K562 (cell line): ENCODE measurements around the gene CAPZB. TPM values are rescaled to one million over a fixed set of nuclear protein-coding genes. Genes with fewer than 3 reads are reported as not detected.

ENCODE experiments used
- ATAC-seq: fragments of 200-7000 bp; cut with Tn5 transposase; 3 replicates; pipeline ENCODE4 v1.9.1; 2020; ENCODE audit warnings: moderate library complexity
- BruUV-seq: library from RNA; stranded (reverse); fragments of 400-500 nt; replicated peaks from 2 replicates; lab custom pipeline; 2021; lab: Mats Ljungman, UMichigan
- CTCF ChIA-PET: fragments of 300-600 bp; formaldehyde crosslinking; extraction: SDS; loops from one replicate; lab custom pipeline; 2021; ENCODE audit warnings: low intra/inter-chr PET ratio; lab: Yijun Ruan, JAX
- POLR2A ChIA-PET: fragments of 300-600, 350-650 bp; sonication (Branson Sonifier 250); formaldehyde crosslinking; extraction: SDS; loops from one replicate; lab custom pipeline; 2021; ENCODE audit warnings: antibody characterized with exemption, inconsistent platforms; lab: Yijun Ruan, JAX
- DNase-seq, 4 experiments: peaks; one replicate each; pipeline versions ENCODE4 v3.0.0 to v3.0.0-alpha.2; 2011 to 2018; ENCODE audit warnings: low spot score in 3 of 4, mixed read lengths in 3 of 4; ENCODE audit errors: extremely low read depth in 1 of 4
- FAIRE-seq: peaks from 2 replicates; lab custom pipeline; 2011; peaks lifted over from hg19 to GRCh38; lab: Jason Lieb, UNC
- H2AFZ ChIP-seq: 2 replicates; pipeline ENCODE4 v1.6.0; 2011; ENCODE audit warnings: low read depth, low read length, control low read depth, inconsistent platforms
- H3K27ac ChIP-seq: fragments of 200-600 bp; 3 replicates; pipeline ENCODE4 v1.8.0; 2011; ENCODE audit warnings: low read depth, mild to moderate bottlenecking, control low read depth, inconsistent platforms, low read length, moderate library complexity, mixed read lengths; ENCODE audit errors: extremely low read depth
- H3K27me3 ChIP-seq, 2 experiments: fragments of 300-600 bp in 1 of 2; 2 replicates in 1 of 2; 3 replicates in 1 of 2; pipeline versions ENCODE4 v1.6.0 to v1.8.0; 2011; ENCODE audit warnings: inconsistent platforms in 2 of 2, low read length in 2 of 2, mild to moderate bottlenecking in 1 of 2, mixed read lengths in 1 of 2, moderate library complexity in 1 of 2; ENCODE audit not compliant: control insufficient read depth in 2 of 2, insufficient read depth in 2 of 2
- H3K36me3 ChIP-seq: fragments of 300-600 bp; 3 replicates; pipeline ENCODE4 v1.8.0; 2011; ENCODE audit warnings: mild to moderate bottlenecking, low read length, inconsistent platforms; ENCODE audit not compliant: control insufficient read depth, insufficient read depth
- H3K4me1 ChIP-seq, 2 experiments: fragments of 200-600 bp in 1 of 2; replicated peaks in 1 of 2; 2 replicates in 1 of 2; 3 replicates in 1 of 2; pipeline versions ENCODE4 v1.5.1 to v1.8.0; 2011; ENCODE audit warnings: inconsistent platforms in 2 of 2, low read length in 2 of 2, mild to moderate bottlenecking in 1 of 2, mixed read lengths in 1 of 2, moderate library complexity in 1 of 2; ENCODE audit not compliant: control insufficient read depth in 2 of 2, insufficient read depth in 2 of 2
- H3K4me2 ChIP-seq: 2 replicates; pipeline ENCODE4 v1.6.1; 2011; ENCODE audit warnings: low read length, control low read depth, inconsistent platforms, mixed read lengths; ENCODE audit not compliant: insufficient read depth
- H3K4me3 ChIP-seq: fragments of 200-600 bp; sonication (generic), shearing (Covaris generic); 2 replicates; pipeline ENCODE4 v1.5.1; 2016; ENCODE audit warnings: control low read depth, inconsistent platforms
- H3K79me2 ChIP-seq: fragments of 200-600 bp; 3 replicates; pipeline ENCODE4 v1.8.0; 2011; ENCODE audit warnings: low read length, inconsistent platforms; ENCODE audit not compliant: control insufficient read depth, insufficient read depth
- H3K9ac ChIP-seq, 2 experiments: 2 replicates each; pipeline versions ENCODE4 v1.6.0 to v1.6.1; 2011; ENCODE audit warnings: low read depth in 2 of 2, low read length in 2 of 2, control low read depth in 1 of 2, inconsistent platforms in 1 of 2, mild to moderate bottlenecking in 1 of 2, mixed read lengths in 1 of 2; ENCODE audit not compliant: insufficient read depth in 1 of 2
- H3K9me1 ChIP-seq: one replicate; pipeline ENCODE4 v1.6.0; 2011; ENCODE audit warnings: inconsistent platforms, mild to moderate bottlenecking, low read length, moderate library complexity; ENCODE audit not compliant: control insufficient read depth, insufficient read depth
- H3K9me3 ChIP-seq: replicated peaks from 2 replicates; pipeline ENCODE4 v1.5.1; 2011; ENCODE audit warnings: low read depth, low read length, inconsistent platforms; ENCODE audit not compliant: control insufficient read depth, insufficient read depth
- H4K20me1 ChIP-seq: replicated peaks from 2 replicates; pipeline ENCODE4 v1.6.1; 2011; ENCODE audit warnings: low read length, inconsistent platforms, mixed read lengths; ENCODE audit not compliant: control insufficient read depth, insufficient read depth
- BRCA1 ChIP-seq, 2 experiments: fragments of 450-650 bp in 1 of 2; sonication (generic) in 1 of 2; formaldehyde crosslinking in 1 of 2; IDR thresholded peaks; 2 replicates each; pipeline versions ENCODE4 v1.5.0 to v1.6.1; 2017 to 2020; ENCODE audit warnings: mild to moderate bottlenecking in 1 of 2, missing genetic modification reagents in 1 of 2
- DMBX1 ChIP-seq: fragments of 250-450 bp; sonication (Bioruptor Pico); IDR thresholded peaks from 2 replicates; pipeline ENCODE4 v1.8.0; 2022; ENCODE audit warnings: inconsistent platforms, mild to moderate bottlenecking, moderate library complexity, borderline replicate concordance
- E2F1 ChIP-seq: sonication (generic); formaldehyde crosslinking; IDR thresholded peaks from 2 replicates; pipeline ENCODE4 v1.8.1; 2023; ENCODE audit warnings: mild to moderate bottlenecking, missing genetic modification reagents, moderate library complexity
- MED1 ChIP-seq: sonication (generic); formaldehyde crosslinking; IDR thresholded peaks from 2 replicates; pipeline ENCODE4 v1.8.1; 2023; ENCODE audit warnings: missing genetic modification reagents, borderline replicate concordance
- NKRF ChIP-seq: fragments of 450-650 bp; IDR thresholded peaks from 2 replicates; pipeline ENCODE4 v1.6.1; 2016; ENCODE audit warnings: borderline replicate concordance
- PATZ1 ChIP-seq: fragments of 250-450 bp; sonication (Bioruptor Pico); IDR thresholded peaks from 2 replicates; pipeline ENCODE4 v1.5.0; 2020; ENCODE audit warnings: mild to moderate bottlenecking, borderline replicate concordance
- POLR2AphosphoS2 ChIP-seq: IDR thresholded peaks from 2 replicates; pipeline ENCODE4 v1.6.1; 2012; ENCODE audit warnings: low read length, improper control_type of control experiment
- ZBTB1 ChIP-seq: sonication (generic); formaldehyde crosslinking; IDR thresholded peaks from 2 replicates; pipeline ENCODE4 v1.8.1; 2023; ENCODE audit warnings: missing genetic modification reagents, low read depth, mild to moderate bottlenecking, borderline replicate concordance
- ZKSCAN1 ChIP-seq: fragments of 150-350 bp; IDR thresholded peaks from 2 replicates; pipeline ENCODE4 v1.6.1; 2016; ENCODE audit warnings: low read depth, low read length
- ZNF143 ChIP-seq: sonication (generic); formaldehyde crosslinking; IDR thresholded peaks from 2 replicates; pipeline ENCODE4 v1.9.0; 2022; ENCODE audit warnings: mild to moderate bottlenecking, missing genetic modification reagents
- ZSCAN32 ChIP-seq: fragments of 450-650 bp; formaldehyde crosslinking; IDR thresholded peaks from 2 replicates; pipeline ENCODE4 v1.4.0; 2020; ENCODE audit warnings: mild to moderate bottlenecking, moderate library complexity
- WGBS: fragments of 100-300 bp; shearing (Covaris generic); methylation state at CpG from one replicate; pipeline ENCODE4 v1.1.6; 2016; ENCODE audit warnings: low coverage, mixed read lengths; ENCODE audit not compliant: insufficient coverage; ENCODE audit errors: missing lambda C conversion rate; 5-methylcytosine and 5-hydroxymethylcytosine counted together
- in situ Hi-C: fragments of 300-500 bp; cut with MboI; formaldehyde crosslinking; loops from 4 replicates; pipeline ENCODE4 v1.15.0; 2018; ENCODE audit warnings: inconsistent platforms, mixed read lengths
- intact Hi-C: fragments of 100-400 bp; cut with micrococcal nuclease; formaldehyde crosslinking; loops from 2 replicates; pipeline ENCODE4 v1.14.2; 2022
- polyA plus RNA-seq, 8 experiments: library from polyadenylated mRNA; depleted of rRNA in 4 of 8; stranded (reverse) in 5 of 8; unstranded in 3 of 8; fragments of >200 nt; fragmentation: Nextera tagmentation in 2 of 8; fragmentation: Illumina TruSeq in 1 of 8; extraction: Ambion mirVana in 2 of 8; extraction: Trizol in 1 of 8; gene quantifications; 2 replicates each; pipeline versions ENCODE4 v1.2.1 to v1.2.3, GENCODE V29; 2011 to 2014; ENCODE audit warnings: inconsistent platforms in 1 of 8, missing spikeins in 1 of 8
- total RNA-seq, 7 experiments: library from RNA; depleted of rRNA in 6 of 7; stranded (reverse); fragments of >200 nt in 6 of 7; fragmentation: Illumina TruSeq in 2 of 7; extraction: Trizol in 2 of 7; gene quantifications; 2 replicates each; pipeline versions ENCODE4 v1.2.1 to v1.2.3, GENCODE V29; 2011 to 2021; ENCODE audit warnings: low replicate concordance in 1 of 7

Gene CAPZB
- total and polyA plus RNA-seq, 9 of the 15 experiments (the other 6 are each of a cell fraction or from before 2014, with no cell fraction given), result 57.6 to 297 (median 125) TPM

- ATAC-seq (no peak), FAIRE-seq (no peak), DNase-seq (no peak)
- POLR2A ChIA-PET, result interaction anchor here (1.4 kb wide), 1 partner anchor 9 kb away, joined by 5 read pairs; no protein-coding TSS in a partner anchor
- in situ Hi-C loops, result no loop called here
- no peak overlapping the region for H3K27ac ChIP-seq
- no TSS peak for BruUV-seq
- no peak overlapping the region for H2AFZ ChIP-seq
- H3K4me3 ChIP-seq, result no peak overlapping the region
- H3K9me3 ChIP-seq, result no peaks in the 10 kb centered on the region
- intact Hi-C loops, result no loop called here
- H3K4me2 ChIP-seq, result no peak overlapping the region
- peaks cover 14% of the 10 kb centered on the region; the same call in 2 of the 3 replicates for H3K36me3 ChIP-seq
- peaks cover 4% of the 10 kb centered on the region in 2 experiments; a peak in 3 of 5 replicates for H3K4me1 ChIP-seq
- 0 out of 4 replicates have a peak overlapping the region, but pooled peaks of 1 of the 2 experiments have one; percentile 40 for H3K9ac ChIP-seq
- H3K9me1 ChIP-seq, result peaks cover 16% of the 10 kb centered on the region
- TF ChIP-seq ZSCAN32 (no peak), ZBTB1 (CRISPR knock-in tag) (no peak), BRCA1 (IDR thresholded peaks at IDR 0.05) (no peak), BRCA1 (CRISPR knock-in tag; IDR thresholded peaks at IDR 0.05) (no peak), POLR2AphosphoS2 (no peak), PATZ1 (CRISPR knock-in tag) (no peak), ZNF143 (CRISPR knock-in tag) (no peak), MED1 (CRISPR knock-in tag) (no peak), NKRF (no peak), DMBX1 (CRISPR knock-in tag) (no peak), E2F1 (CRISPR knock-in tag) (no peak), ZKSCAN1 (no peak)
- H3K27me3 ChIP-seq, result no peaks in the 10 kb centered on the region
- CTCF ChIA-PET, result no interaction called here
- WGBS, result 89% methylated on average over 12 of the region's 12 CpGs
- peaks cover 75% of the 10 kb centered on the region for H3K79me2 ChIP-seq
- peaks cover 50% of the 10 kb centered on the region for H4K20me1 ChIP-seq
Observed at GRCh38 chr1:19452221-19452663, 33.1 kb downstream of the CAPZB start.
